ENCODE data around the gene PFKFB4.
A peak's percentile ranks its signal among the peaks of the same experiment; 100 is the strongest.

The PFKFB4 gene

DNA sequence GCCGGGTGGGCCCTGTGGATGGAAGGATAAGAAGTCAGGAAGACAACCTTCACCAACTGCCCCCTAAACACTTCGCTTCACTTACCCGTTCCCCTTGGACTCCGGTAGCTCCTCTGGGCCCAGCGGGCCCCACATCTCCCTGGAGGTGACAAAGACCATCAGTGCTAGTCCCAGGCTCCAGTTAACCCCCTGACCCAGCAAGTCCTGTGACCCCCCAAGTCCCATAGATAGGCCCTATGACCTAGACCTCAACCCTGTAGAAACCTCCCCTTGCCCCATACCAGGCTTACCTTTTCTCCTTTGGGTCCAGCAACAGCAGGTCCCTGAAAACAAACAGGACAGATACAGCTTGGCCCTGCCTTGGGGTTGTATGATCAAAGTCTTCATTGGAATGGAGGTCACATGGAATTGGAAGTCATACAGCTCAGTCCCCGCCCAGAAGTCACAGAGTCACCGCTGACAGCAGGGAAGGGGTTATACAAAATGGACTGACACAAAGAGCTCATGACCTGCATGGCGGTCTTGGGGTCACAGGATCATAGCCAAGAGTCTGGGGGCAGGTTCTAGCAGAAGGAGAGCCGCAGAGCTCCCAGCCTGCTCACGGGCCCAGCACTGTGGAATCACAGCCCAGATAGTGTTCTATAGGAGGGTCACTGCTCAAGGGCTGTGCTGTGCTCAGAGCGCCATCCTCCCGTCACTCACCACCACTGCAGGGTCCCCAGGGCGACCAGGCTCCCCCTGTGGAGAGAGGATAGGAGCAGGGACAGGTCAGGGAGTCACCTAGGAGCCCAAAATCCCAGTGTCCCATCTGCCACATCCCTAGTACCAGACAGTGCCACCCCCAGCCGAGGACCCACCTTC, 25.2 kb upstream of the PFKFB4 start:
- DNase-seq = no peak

DNA sequence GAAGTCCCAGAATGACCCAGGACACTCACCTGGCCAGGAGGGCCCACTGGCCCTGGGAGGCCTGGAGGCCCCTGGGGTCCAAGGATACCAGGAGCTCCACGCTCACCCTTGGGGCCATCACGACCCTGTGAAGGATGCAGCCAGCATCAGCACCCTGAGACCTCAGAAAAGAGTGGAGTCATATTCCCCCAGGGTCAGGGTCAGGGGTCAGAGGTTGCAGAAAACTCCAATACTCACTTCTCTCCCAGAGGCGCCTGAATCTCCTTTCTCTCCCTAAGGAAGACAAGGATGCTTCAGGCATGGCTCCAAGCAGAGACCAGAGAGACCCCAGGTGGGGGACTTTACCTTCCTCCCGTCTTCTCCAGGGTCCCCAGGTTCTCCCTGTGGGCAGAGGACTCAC, 20.0 kb upstream of the PFKFB4 start:
- no peak for DNase-seq

DNA sequence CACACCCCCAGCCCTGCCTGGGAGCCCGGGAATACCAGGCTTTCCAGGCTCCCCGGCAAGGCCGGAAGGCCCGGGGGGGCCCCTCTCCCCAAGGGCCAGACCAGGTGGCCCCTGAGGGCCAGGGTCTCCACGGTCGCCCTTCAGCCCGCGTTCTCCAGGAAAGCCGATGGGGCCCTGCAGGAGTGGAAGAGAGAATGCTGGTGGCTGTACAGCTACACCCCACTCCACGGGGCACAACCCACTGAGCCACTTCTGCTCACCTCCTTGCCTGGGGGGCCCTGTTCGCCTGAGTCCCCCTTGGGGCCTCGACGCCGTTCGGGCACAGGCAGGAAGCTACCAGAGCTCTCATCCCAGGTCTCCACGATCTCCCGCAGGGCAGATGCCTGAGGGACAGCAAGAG, 18.8 kb upstream of the PFKFB4 start:
- DNase-seq = no peak

DNA sequence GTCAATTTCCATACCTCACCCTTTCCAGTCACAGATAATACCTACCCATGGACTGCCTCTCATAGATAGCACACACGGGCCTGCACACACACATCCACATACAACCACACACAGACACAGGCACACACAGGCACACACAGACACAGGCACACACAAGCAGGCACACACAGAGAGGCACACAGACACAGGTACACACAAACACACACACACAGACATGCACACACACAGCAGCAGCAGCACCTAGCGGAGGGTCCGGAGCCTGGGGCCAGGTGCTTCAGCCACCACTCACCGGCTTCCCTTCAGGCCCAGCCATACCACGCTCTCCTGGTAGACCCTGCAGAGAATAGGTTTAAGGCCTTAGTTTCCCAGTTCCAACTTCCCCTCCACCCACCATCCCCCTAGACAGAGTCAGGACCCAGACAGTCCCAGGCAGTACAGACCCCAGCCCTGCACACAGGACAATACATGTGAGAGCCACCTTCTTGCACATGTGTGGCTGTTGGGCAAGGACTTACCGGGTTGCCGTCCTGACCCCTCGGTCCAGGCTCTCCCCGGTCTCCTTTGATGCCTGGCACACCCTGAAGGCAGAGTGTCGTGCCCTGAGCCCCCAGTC, 17.5 kb upstream of the PFKFB4 start:
- no peak for DNase-seq

DNA sequence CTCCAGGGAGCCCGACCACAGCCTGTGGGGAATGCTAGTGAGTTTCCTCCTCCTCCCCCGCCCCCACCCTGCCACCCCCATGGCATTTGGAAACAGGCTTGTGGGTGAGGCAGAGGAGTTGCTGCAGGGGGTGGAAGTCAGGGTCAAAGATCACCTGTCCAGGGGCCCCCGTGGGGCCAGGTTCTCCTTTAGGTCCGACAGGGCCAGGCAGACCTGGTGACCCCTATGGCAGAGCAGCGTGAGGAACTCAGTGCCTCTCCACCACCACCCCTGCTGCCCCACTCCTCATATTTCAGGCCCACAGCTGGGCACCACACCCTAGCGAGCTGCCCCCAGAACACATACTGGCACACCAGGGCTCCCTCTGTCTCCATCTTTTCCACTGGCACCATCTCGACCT, 15.9 kb upstream of the PFKFB4 start:
- no peak for DNase-seq

DNA sequence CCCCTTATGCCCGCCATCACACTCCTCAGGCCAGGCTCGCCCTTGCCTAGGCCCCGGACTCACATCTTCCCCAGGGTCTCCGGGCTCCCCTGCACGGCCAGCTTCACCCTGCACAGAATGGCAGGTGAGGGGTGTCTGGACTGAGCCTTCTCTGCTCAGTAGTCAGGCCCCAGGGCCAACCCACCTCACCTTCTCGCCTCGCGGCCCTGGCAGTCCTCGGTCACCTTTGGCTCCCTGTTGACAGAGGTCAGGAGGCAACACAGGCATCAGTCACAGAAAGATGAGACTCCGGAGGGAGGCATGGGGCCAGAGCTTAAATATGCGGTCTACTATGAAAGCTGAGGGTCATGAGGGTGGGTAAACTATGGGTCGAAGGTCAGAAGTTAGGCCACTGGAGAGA, 15.3 kb upstream of the PFKFB4 start:
- no peak for DNase-seq

DNA sequence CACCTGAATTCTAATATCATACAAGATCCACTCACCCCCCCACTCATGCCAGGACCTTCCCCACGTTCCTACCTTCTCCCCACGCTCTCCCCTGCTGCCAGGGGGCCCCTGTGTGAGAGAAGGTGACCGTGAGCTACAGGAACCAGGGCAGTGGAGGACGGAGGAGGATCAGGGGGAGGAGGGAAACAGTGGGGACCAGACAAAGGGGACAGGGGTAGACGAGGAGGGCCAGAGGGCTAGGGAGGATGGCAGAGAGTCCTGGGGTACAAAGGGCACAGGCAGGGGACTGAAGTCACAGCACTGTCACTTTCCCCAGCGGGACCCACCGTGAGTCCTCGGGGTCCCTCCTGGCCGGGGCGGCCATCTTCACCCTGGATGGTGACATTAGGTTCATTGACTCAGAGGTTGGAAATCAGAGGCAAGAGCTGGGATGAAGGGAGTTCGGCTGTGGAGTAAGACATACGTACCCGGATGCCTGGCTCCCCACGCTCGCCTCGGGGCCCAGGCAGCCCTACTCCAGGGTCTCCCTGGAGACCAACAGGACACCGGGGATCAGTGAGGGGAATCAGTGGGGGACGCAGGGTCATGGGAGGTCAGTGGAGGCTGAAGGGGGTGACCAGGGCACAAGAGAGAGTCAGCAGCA, 13.3 kb upstream of the PFKFB4 start:
- no peak for DNase-seq

DNA sequence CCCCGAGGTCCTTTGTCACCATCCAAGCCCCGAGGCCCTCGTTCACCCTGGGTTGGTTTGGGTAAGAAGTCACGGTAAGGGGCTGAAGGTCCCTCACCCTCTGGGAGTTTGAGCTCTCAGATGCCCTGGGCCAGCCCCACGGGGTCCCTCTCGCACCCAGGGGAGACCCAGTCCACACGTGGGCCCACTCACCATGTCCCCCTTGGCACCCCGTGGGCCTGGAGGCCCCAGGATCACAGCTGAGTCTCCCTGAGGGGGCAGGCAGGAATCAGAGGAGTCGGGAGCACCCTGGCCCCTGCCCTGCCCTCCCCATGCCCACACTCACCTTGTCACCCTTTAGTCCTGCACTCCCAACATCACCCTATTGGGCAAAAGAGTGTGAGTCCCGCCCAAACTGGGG, 12.8 kb upstream of the PFKFB4 start:
- no peak for DNase-seq

DNA sequence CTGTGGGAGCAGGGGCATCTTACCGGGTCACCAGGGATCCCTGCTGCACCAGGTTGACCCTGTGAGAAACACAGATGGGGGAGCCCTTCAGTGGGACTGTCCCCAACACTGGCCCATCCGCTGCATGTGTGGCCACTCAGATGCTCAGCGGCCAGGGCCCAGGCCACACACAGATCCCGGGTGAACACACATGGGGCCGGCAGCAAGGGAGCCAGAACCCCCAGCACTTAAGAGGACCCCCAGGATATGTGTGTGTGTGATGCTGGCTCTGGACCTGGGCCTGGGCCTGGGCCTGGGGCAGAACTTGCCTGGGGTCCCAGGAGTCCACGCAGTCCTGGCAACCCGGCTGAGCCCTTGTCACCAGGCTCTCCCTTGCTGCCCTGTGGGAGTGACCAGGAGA, 11.9 kb upstream of the PFKFB4 start:
- DNase-seq = no peak

DNA sequence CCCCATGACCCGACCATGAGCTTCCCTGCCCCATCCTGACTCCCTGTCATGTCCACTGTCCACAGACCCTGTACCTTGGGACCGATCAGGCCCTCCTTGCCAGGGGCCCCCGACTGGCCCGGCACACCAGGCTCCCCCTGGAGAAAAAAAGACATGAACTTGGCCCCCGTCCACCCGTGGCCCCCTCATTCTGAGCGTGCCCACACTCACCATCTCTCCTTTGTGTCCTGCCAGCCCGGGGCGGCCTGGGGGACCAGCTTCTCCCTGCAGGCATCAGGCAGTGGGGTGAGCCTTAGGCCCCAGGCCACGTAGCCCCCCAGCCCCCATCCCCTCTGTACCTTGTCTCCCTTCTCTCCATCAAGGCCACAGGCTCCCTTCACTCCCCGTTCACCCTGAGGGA, 10.9 kb upstream of the PFKFB4 start:
- no peak for DNase-seq

DNA sequence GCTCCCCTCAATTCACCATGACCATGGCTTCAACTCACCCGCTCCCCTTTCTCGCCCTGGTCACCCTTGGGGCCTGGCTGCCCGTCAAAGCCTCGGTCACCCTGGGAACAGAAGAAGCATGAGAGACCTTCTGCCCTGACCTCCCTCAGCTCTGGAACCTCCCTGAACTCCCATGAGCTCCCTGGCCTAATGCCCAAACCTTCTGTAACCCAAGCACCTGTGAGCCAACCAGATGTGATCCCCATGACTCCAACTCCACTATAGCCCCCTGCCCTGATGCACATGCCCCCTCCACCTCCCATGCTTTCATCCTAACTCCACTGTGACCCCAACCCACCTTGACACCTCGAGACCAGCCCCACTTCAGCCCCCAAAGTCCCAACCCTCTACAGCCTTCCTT, 10.5 kb upstream of the PFKFB4 start:
- DNase-seq = no peak

DNA sequence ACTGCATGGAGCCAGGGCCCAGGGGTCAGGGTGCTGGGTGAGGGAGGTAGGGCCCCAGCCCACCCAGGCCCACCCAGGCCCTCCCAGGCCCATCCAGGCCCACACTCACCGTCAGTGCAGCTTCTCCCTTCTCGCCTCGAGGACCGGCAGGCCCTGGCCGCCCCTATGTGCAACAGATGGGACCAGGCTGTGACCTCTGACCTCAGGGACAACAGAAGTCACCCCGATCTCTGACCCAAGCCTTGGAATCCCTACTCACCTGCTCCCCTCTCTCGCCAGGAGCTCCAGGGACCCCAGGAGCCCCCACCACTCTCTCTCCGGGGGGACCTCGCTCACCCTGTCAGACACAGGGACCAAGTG, 9.8 kb upstream of the PFKFB4 start:
- no peak for DNase-seq

DNA sequence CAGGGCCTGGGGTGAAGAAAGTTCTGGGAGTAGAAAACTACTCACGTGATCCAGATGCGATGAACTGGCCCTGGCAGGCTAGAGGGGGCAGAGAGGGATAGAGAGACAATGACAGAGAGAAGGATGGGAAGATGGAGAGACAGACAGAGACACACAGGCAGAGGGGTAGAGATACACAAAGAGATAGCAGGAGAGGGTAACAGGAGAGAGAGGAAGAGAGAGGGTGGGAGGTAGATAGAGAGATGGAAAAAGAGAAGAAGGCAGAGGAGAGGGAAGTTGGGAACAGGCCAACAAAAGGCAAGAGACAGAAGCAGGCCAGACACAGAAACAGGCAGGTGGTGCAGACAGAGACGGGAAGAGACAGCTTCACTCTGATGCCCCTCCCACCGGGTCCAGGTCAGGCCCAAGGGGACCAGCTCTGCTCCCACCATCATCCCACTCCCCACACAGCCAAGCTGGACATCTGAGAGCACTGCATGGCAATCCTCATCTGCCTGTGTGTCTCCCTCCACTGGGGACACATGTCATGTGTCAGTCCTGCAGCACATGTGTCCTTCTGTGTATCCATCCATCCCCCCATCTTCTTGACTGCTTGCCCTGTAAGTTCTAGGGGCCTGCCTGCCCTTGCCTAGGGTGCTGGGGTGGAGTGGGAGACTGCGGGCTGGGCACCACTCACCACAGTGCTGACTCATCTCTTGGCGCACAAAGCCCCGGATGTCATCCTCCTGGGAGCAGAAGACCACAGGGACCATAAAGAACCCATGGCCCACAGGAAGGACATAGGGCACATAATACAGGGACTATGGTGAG, 9.2 kb upstream of the PFKFB4 start:
- DNase-seq = no peak

DNA sequence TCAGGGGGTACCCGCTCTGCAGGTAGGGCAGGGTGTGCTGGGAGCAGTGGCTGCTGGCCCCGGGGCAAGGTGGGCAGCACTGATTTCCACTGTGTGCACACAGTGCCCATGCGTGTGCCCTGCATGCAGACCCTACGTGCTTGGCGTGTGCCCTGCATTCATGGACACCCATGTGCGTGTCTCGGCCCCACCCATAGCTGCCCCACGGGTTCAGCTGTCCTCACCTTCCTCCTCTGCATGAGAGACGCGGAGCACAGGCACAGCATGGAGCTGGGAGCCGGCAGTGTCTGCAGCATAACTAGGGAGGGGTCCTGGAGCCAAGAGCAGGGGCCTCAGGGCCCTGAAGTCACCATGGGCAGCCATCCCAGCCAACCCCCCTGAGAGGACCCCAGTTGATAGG, 8.6 kb upstream of the PFKFB4 start:
- no peak for DNase-seq

DNA sequence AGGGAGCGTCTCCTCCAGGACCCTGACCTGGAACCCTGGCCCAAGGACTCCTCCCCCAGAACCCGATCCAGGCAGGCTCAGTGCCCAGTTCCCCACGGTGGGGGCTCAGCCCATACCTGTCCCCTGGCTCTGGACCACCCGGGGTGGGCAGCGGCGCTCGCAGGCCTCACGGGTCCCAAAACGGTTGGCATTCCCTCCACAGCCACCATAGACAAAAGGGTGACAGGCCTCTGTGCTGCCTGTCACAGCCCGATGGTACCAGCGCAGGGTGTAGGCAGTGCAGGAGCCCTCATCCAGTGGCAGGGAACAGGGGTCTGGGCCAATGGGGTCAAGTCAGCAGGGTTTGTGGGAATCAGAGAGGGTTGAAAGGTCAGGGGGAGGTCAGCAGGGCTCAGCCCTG, 8.1 kb upstream of the PFKFB4 start:
- DNase-seq = no peak

DNA sequence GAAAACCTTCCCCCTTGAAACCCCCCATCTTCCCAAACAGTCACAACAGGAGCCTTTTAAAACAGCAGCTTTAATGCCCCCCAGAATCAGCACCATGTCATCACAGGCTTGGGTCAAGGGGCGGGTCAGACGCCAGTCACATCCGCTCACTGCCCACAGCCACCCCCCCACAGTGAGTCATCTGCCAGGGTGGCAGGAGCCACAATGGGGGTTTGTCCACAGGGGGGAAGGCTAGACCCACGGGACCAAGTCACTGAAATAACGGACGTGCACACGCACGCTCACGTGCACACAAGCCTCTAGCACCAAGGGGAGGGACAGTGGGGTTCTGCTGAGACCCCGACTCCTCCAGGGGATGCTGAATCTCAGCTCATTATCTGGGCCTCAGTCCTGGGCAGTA, 7.4 kb upstream of the PFKFB4 start:
- DNase-seq = peak; percentile 58 to 80

DNA sequence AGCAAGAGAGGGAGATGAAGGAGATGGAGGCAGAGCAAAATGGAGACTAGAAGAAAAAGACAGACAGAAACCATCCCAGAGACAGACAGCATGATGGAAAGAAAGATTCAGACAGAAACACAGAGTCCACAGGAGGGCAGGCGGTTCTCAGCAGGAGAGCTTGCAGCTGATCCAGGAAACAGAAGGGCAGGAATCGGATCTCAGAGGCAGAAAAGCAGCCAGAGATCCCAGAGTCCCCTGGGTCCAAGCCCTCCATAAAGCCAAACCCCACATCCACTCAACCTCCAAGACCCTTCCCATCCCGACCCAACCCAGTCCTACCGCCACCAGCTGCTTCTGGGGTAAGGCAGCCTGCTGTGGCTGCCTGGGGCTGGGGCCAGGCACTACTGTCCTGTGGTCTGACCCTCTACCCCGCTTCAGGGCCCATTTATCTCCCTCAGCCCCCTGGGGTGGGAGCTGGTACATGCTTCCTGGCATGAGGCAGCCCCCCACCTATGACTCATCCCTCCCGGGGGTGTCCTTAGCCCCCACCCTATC, 6.8 kb upstream of the PFKFB4 start, which contains the start of gene UCN2:
Gene UCN2, minus strand, starts transcription at position 400 of the 537 bp plus-strand sequence. CDS start 657 bp downstream, outside the sequence.
- no peak for DNase-seq

DNA sequence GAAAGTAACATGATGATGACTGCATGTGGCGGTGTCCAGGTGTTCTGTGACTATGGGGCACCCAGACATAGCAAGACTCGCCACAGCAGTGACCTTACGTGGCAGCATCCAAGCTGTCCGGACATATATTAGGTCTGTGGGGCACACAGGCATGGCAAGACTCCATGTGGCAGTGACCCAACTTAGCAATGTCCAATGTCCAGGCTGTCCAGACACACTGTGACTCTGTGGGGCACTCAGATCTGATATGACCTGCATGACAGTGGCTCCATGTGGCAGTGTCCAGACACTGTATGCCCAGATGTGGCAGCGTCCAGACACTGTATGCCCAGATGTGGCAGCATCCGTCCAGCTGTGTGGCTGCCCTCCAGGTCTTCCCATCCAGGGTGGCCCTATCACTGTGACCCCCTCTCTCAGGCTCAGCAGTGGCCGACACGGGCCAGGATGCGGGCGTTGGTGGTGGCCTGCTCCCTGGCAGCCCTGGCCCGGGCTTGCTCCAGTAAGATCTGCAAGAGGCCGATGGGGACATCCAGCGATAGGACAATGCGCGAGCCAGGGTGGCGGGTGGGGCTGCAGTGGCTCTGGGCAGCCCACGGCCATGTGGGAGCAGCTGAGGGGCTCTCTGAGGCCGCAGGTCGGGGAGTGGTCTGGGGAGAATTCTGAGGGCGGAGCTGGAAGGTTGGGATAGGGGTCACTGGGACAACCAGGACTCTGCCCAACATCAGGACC, 5.9 kb upstream of the PFKFB4 start:
- DNase-seq = no peak

DNA sequence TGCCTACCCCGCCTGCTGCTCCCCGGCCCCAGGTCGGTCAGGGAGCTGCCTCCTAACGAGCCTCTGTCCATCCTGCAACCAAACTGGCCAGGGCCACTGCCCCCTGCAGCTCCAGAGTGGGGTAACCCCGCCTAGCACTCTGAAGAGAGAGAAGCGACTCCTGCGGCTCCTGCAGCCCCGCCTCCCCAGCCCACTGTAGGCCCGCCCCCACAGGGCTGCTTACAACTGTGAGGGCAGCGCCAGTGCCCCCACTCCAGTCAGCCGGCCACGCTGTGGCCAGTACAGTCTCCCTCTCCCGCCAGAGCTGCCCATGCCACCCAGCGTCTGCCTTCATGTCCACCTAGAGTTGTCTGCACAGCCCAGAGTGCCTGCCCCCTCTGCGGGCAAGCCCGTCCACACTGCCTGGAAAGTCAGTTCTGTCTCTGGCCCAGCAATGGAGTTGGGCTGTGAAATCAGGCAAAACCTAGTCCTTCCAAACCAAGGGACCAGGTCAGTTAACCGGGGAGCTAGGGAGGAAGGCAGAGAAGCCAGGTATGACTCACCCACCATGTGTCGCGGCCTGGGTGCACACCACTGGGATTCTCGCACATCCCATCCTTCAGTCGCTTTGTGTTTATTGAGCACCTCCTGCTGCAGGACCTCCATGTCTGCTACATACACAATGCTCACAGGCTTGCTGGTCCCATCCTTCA, 4.6 kb upstream of the PFKFB4 start:
- DNase-seq = peak in 1 of 2 donors; percentile 30

DNA sequence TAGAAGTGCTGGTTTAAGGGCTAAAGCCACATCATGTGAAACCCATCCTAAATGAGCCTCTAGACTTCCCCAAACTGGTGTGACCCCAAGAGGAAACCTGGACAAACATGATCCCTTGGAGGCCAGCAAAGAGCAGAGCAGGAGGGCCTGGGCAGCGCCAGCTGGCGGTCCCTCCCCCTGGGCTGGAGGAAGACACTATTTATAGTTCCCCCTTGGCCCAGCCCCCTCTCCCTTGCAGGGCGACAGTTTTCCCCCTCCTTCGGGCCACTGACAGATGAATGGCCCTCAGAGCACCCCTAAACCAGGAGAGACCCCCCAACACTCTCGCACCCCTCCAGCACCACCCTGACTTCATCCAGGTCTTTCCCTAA, 4.0 kb upstream of the PFKFB4 start:
- DNase-seq = no peak

DNA sequence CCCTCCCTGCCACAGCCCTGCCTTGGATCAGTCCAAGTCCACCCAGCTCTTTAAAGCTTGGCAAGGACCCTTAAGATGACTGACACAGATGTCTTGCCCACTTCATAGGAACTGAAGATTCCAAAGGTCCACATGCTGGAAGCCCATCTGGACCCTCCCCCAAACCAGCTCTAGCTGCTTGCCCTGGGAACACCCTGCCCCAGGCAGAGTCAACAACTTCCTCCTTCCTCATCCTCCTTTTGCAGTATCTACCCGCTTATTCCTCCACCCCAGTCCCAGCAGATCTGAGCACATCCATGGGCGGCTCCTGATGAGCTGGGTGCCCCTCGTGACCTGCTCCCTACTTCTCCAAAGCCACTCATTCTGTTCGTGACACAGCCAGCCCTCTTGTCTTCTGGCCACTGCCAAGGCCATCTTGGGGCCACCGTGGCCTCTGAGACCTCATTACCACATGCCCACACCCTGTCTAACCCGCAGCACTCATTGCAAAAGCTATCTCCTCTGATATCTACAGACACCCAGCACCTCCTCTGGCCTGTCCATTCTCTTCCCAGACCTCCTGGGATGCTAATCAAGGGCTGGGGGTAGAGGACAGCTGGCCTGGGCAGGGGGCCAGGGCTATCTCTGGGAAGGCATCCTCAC, 2.0 kb upstream of the PFKFB4 start:
- peak; percentile 22 to 76 for DNase-seq

Data from CD4-positive, alpha-beta T cell treated with Interferon alpha-2 for 1 hour (primary cell).